GM15510 (cell line): ENCODE results near the gene DDIAS.

Source experiments
- POLR2A ChIP-seq: IDR thresholded peaks from 3 replicates; pipeline ENCODE4 v1.6.1; 2011; ENCODE audit warnings: borderline replicate concordance; ENCODE audit not compliant: insufficient read length; ENCODE audit errors: extremely low read depth

Gene DDIAS

GRCh38 chr11:82981852-82982251 lies 80.3 kb downstream of the DDIAS start:
- TF ChIP-seq POLR2A, result no peak
